Calu3 (cell line): ENCODE measurements around the gene GRAMD1C. TPM values are rescaled to one million over a fixed set of nuclear protein-coding genes. Genes with fewer than 3 reads are reported as not detected.

Experiments
- BruUV-seq: library from RNA; stranded (reverse); fragments of 400-500 nt; replicated peaks from 2 replicates; lab custom pipeline; 2021; lab: Mats Ljungman, UMichigan
- CTCF ChIA-PET: fragments of 300-600 bp; sonication (Branson Sonifier 250); formaldehyde crosslinking; loops from one replicate; lab custom pipeline; 2022; ENCODE audit warnings: antibody characterized with exemption; lab: Charles Lee
- DNase-seq: peaks from one replicate; pipeline ENCODE4 v3.0.0; 2022
- H3K27ac Mint-ChIP-seq: one replicate; pipeline ENCODE4 v1.8.0; 2022; ENCODE audit warnings: mixed read lengths; ENCODE audit not compliant: unreplicated experiment
- H3K27me3 Mint-ChIP-seq: one replicate; pipeline ENCODE4 v1.8.0; 2022; ENCODE audit warnings: mixed read lengths; ENCODE audit not compliant: unreplicated experiment
- H3K36me3 Mint-ChIP-seq: one replicate; pipeline ENCODE4 v1.8.0; 2022; ENCODE audit warnings: mild to moderate bottlenecking, moderate library complexity, mixed read lengths; ENCODE audit not compliant: insufficient read depth, unreplicated experiment
- H3K4me1 Mint-ChIP-seq: one replicate; pipeline ENCODE4 v1.8.0; 2022; ENCODE audit warnings: mild to moderate bottlenecking, low read depth, mixed read lengths; ENCODE audit not compliant: unreplicated experiment
- H3K4me3 Mint-ChIP-seq: one replicate; pipeline ENCODE4 v1.8.0; 2022; ENCODE audit warnings: mild to moderate bottlenecking, low read depth, moderate library complexity, mixed read lengths; ENCODE audit not compliant: unreplicated experiment
- H3K9me3 Mint-ChIP-seq: one replicate; pipeline ENCODE4 v1.8.0; 2022; ENCODE audit warnings: low read depth, mixed read lengths; ENCODE audit not compliant: unreplicated experiment
- CTCF ChIP-seq: fragments of 200-600 bp; IDR thresholded peaks from one replicate; pipeline ENCODE4 v1.8.0; 2022; ENCODE audit warnings: antibody characterized with exemption; ENCODE audit not compliant: unreplicated experiment
- intact Hi-C: fragments of 100-400 bp; cut with micrococcal nuclease; formaldehyde crosslinking; loops from one replicate; pipeline ENCODE4 v1.10.0; 2022; ENCODE audit not compliant: unreplicated experiment
- total RNA-seq: library from RNA; stranded (reverse); gene quantifications from 2 replicates; pipeline ENCODE4 v1.2.3, GENCODE V29; 2022

Gene GRAMD1C
- total RNA-seq, 1 experiment from 2014 or later, result 6.3 TPM

- intact Hi-C loops, result no loop called here
- Mint-ChIP-seq H3K4me3 (no peak overlapping the region), H3K4me1 (no peaks in the 10 kb centered on the region), H3K27ac (no peak overlapping the region), H3K9me3 (no peaks in the 10 kb centered on the region), H3K36me3 (no peaks in the 10 kb centered on the region), H3K27me3 (no peaks in the 10 kb centered on the region)
- CTCF ChIA-PET, result no interaction called here
- DNase-seq, result no peak
- BruUV-seq, result no TSS peak
- TF ChIP-seq CTCF, result no peak
Measured at GRCh38 chr3:113963879-113964278, 125.3 kb downstream of the GRAMD1C start.

- H3K27me3 Mint-ChIP-seq, result no peaks in the 10 kb centered on the region
- no peaks in the 10 kb centered on the region for H3K36me3 Mint-ChIP-seq
- H3K4me1 Mint-ChIP-seq, result no peaks in the 10 kb centered on the region
- CTCF ChIA-PET, result no interaction called here
- BruUV-seq, result no TSS peak
- H3K9me3 Mint-ChIP-seq, result no peaks in the 10 kb centered on the region
- H3K4me3 Mint-ChIP-seq, result no peak overlapping the region
- peak; percentile 4 for DNase-seq
- no peak for TF ChIP-seq CTCF
- no peak overlapping the region for H3K27ac Mint-ChIP-seq
- intact Hi-C loops, result no loop called here
Measured at GRCh38 chr3:113966172-113966571, 127.6 kb downstream of the GRAMD1C start.

- Mint-ChIP-seq H3K4me1 (no peaks in the 10 kb centered on the region), H3K4me3 (no peak overlapping the region), H3K27ac (no peak overlapping the region), H3K36me3 (no peaks in the 10 kb centered on the region), H3K9me3 (peaks cover 7% of the 10 kb centered on the region), H3K27me3 (no peaks in the 10 kb centered on the region)
- DNase-seq, result no peak
- intact Hi-C loops, result no loop called here
- CTCF ChIA-PET, result no interaction called here
- TF ChIP-seq CTCF, result no peak
- no TSS peak for BruUV-seq
Measured at GRCh38 chr3:113968986-113969385, 130.4 kb downstream of the GRAMD1C start.

GRCh38 chr3:113977822-113978221 lies 139.2 kb downstream of the GRAMD1C start:
- H3K4me1 Mint-ChIP-seq, result no peaks in the 10 kb centered on the region
- intact Hi-C loops, result no loop called here
- H3K9me3 Mint-ChIP-seq, result peaks cover 6% of the 10 kb centered on the region
- CTCF ChIA-PET, result no interaction called here
- no peak overlapping the region for H3K4me3 Mint-ChIP-seq
- no peak for TF ChIP-seq CTCF
- no TSS peak for BruUV-seq
- DNase-seq, result no peak
- H3K27me3 Mint-ChIP-seq, result no peaks in the 10 kb centered on the region
- no peak overlapping the region for H3K27ac Mint-ChIP-seq
- H3K36me3 Mint-ChIP-seq, result no peaks in the 10 kb centered on the region
